NCI-H82 (cell line): ENCODE measurements around the gene KRTAP4-11.
"Not testable (repeated sequence)": the region's sequence is repeated elsewhere in the genome, so short reads cannot be mapped to it uniquely, and the experiment has no call there.

Experiments used
- DNase-seq: peaks from one replicate; lab custom pipeline; 2025; lab: John Stamatoyannopoulos, UW

KRTAP4-11 gene

GRCh38 chr17:41123991-41124371 is 5.8 kb upstream of the KRTAP4-11 start, which contains the start of gene KRTAP4-12:
KRTAP4-12 (minus strand) TSS chr17:41124182; CDS start chr17:41124122, 60 bp downstream.
- DNase-seq, result not testable (repeated sequence)

GRCh38 chr17:41123292-41123990 is 5.3 kb upstream of the KRTAP4-11 start:
- not testable (repeated sequence) for DNase-seq

GRCh38 chr17:41121742-41122141 is 3.6 kb upstream of the KRTAP4-11 start:
- no peak for DNase-seq

GRCh38 chr17:41119696-41120690 is 1.8 kb upstream of the KRTAP4-11 start:
- DNase-seq, result not testable (repeated sequence)

- no peak for DNase-seq
Observed at GRCh38 chr17:41118721-41119120, 548 bp upstream of the KRTAP4-11 start.

- no peak for DNase-seq
Observed at GRCh38 chr17:41116297-41116696, 1.9 kb downstream of the KRTAP4-11 start.

- no peak for DNase-seq
Observed at GRCh38 chr17:41111151-41111885, 6.9 kb downstream of the KRTAP4-11 start.

- not testable (repeated sequence) for DNase-seq
Observed at GRCh38 chr17:41108728-41109386, 9.3 kb downstream of the KRTAP4-11 start.

- no peak for DNase-seq
Observed at GRCh38 chr17:41107941-41108450, 10.2 kb downstream of the KRTAP4-11 start.

- DNase-seq, result not testable (repeated sequence)
Observed at GRCh38 chr17:41105347-41105746, 12.8 kb downstream of the KRTAP4-11 start, which contains the start of gene KRTAP4-9. KRTAP4-9 (plus strand) TSS chr17:41105389; CDS start chr17:41105389, 0 bp downstream.

GRCh38 chr17:41104386-41105038 is 13.7 kb downstream of the KRTAP4-11 start:
- not testable (repeated sequence) for DNase-seq

- DNase-seq, result no peak
Observed at GRCh38 chr17:41103896-41104295, 14.3 kb downstream of the KRTAP4-11 start.

GRCh38 chr17:41101586-41102259 is 16.4 kb downstream of the KRTAP4-11 start, which contains the start of gene KRTAP4-16:
KRTAP4-16 (minus strand) TSS chr17:41102209; CDS start chr17:41102209, 0 bp downstream.
- DNase-seq, result no peak

- not testable (repeated sequence) for DNase-seq
Observed at GRCh38 chr17:41099682-41100480, 18.3 kb downstream of the KRTAP4-11 start.

- no peak for DNase-seq
Observed at GRCh38 chr17:41098481-41098880, 19.7 kb downstream of the KRTAP4-11 start.

- no peak for DNase-seq
Observed at GRCh38 chr17:41098042-41098441, 20.1 kb downstream of the KRTAP4-11 start, which contains the start of gene KRTAP4-8. KRTAP4-8 (minus strand) TSS chr17:41098142; CDS start chr17:41098084, 58 bp downstream.

- no peak for DNase-seq
Observed at GRCh38 chr17:41096055-41096454, 22.1 kb downstream of the KRTAP4-11 start.

GRCh38 chr17:41088760-41089352 is 29.3 kb downstream of the KRTAP4-11 start:
- not testable (repeated sequence) for DNase-seq
